PC-3 (cell line): ENCODE results near the gene CRPPA. TPM values are rescaled to one million over a fixed set of nuclear protein-coding genes. Genes with fewer than 3 reads are reported as not detected.

Source experiments
- ATAC-seq: fragments of 200-7000 bp; cut with Tn5 transposase; 2 replicates; pipeline ENCODE4 v1.9.1; 2020; ENCODE audit warnings: mild to moderate bottlenecking, moderate library complexity
- BruUV-seq: library from RNA; stranded (reverse); fragments of 400-500 nt; replicated peaks from 2 replicates; lab custom pipeline; 2021; lab: Mats Ljungman, UMichigan
- CTCF ChIA-PET: fragments of 300-600 bp; sonication (Branson Sonifier 250); formaldehyde crosslinking; loops from one replicate; lab custom pipeline; 2022; ENCODE audit warnings: antibody characterized with exemption; lab: Charles Lee
- POLR2A ChIA-PET: fragments of 300-600 bp; sonication (Branson Sonifier 250); formaldehyde crosslinking; loops from one replicate; lab custom pipeline; 2022; ENCODE audit warnings: antibody characterized with exemption; ENCODE audit not compliant: unreplicated experiment; lab: Charles Lee
- DNase-seq: peaks from one replicate; pipeline ENCODE4 v3.0.0-alpha.2; 2015
- H2AFZ ChIP-seq: fragments of 300-600 bp; sonication (generic); 2 replicates; pipeline ENCODE4 v1.6.0; 2016; ENCODE audit warnings: antibody characterized with exemption, low read length
- H3F3A ChIP-seq: fragments of 300-600 bp; sonication (generic); one replicate; pipeline ENCODE4 v1.6.0; 2017; ENCODE audit warnings: antibody characterized with exemption, low read length, control low read depth, mild to moderate bottlenecking; ENCODE audit not compliant: unreplicated experiment
- H3K27ac ChIP-seq: fragments of 300-600 bp; sonication (generic); 2 replicates; pipeline ENCODE4 v1.5.1; 2016; ENCODE audit warnings: mild to moderate bottlenecking, low read length
- H3K27me3 ChIP-seq: fragments of 300-600 bp; sonication (generic); 2 replicates; pipeline ENCODE4 v1.6.1; 2016; ENCODE audit warnings: low read length, mixed read lengths
- H3K36me3 ChIP-seq: fragments of 300-600 bp; sonication (generic); 2 replicates; pipeline ENCODE4 v1.6.1; 2016; ENCODE audit warnings: low read depth, mixed run types, low read length, mixed read lengths
- H3K4me1 ChIP-seq: fragments of 300-600 bp; sonication (generic); 2 replicates; pipeline ENCODE4 v1.5.1; 2016; ENCODE audit warnings: low read length; ENCODE audit not compliant: insufficient read depth
- H3K4me2 ChIP-seq: fragments of 300-600 bp; sonication (generic); 2 replicates; pipeline ENCODE4 v1.6.0; 2016; ENCODE audit warnings: low read length
- H3K4me3 ChIP-seq: fragments of 300-600 bp; sonication (generic); 2 replicates; pipeline ENCODE4 v1.5.1; 2016; ENCODE audit warnings: mild to moderate bottlenecking, low read length, mixed read lengths
- H3K79me2 ChIP-seq: fragments of 300-600 bp; sonication (generic); 2 replicates; pipeline ENCODE4 v1.6.1; 2017; ENCODE audit warnings: low read length, mixed read lengths
- H3K9ac ChIP-seq: fragments of 300-600 bp; sonication (generic); 2 replicates; pipeline ENCODE4 v1.6.0; 2016; ENCODE audit warnings: mild to moderate bottlenecking, low read length
- H3K9me2 ChIP-seq: fragments of 300-600 bp; sonication (generic); replicated peaks from 2 replicates; pipeline ENCODE4 v1.6.1; 2016; ENCODE audit warnings: mixed run types, low read length, mixed read lengths
- H3K9me3 ChIP-seq: fragments of 300-600 bp; sonication (generic); 2 replicates; pipeline ENCODE4 v1.6.1; 2016; ENCODE audit warnings: low read length, mixed read lengths
- H4K20me1 ChIP-seq: fragments of 300-600 bp; sonication (generic); 2 replicates; pipeline ENCODE4 v1.6.1; 2016; ENCODE audit warnings: low read length, mixed read lengths
- EZH2 ChIP-seq: fragments of 300-600 bp; sonication (generic); IDR thresholded peaks from one replicate; pipeline ENCODE4 v1.6.1; 2017; ENCODE audit warnings: antibody characterized with exemption, mild to moderate bottlenecking, low read length; ENCODE audit not compliant: unreplicated experiment
- EZH2phosphoT487 ChIP-seq: fragments of 300-600 bp; sonication (generic); IDR thresholded peaks from 2 replicates; pipeline ENCODE4 v1.6.1; 2018; ENCODE audit warnings: mild to moderate bottlenecking, antibody characterized with exemption, low read length, borderline replicate concordance
- intact Hi-C: fragments of 100-400 bp; cut with micrococcal nuclease; formaldehyde crosslinking; loops from 2 replicates; pipeline ENCODE4 v1.9.0; 2023
- total RNA-seq: library from RNA; depleted of rRNA; stranded (reverse); fragments of >200 nt; gene quantifications from 2 replicates; pipeline ENCODE4 v1.2.3, GENCODE V29; 2014
- TF ChIP-seq, protein P1 (sequence below): fragments of 300-600 bp; sonication (generic); conservative IDR thresholded peaks from 2 replicates; pipeline ENCODE4 v1.5.1; 2017; ENCODE audit warnings: antibody characterized with exemption, low read depth, mild to moderate bottlenecking, low read length

CRPPA gene
- total RNA-seq, 1 experiment from 2014 or later, result 1.2 TPM

DNA sequence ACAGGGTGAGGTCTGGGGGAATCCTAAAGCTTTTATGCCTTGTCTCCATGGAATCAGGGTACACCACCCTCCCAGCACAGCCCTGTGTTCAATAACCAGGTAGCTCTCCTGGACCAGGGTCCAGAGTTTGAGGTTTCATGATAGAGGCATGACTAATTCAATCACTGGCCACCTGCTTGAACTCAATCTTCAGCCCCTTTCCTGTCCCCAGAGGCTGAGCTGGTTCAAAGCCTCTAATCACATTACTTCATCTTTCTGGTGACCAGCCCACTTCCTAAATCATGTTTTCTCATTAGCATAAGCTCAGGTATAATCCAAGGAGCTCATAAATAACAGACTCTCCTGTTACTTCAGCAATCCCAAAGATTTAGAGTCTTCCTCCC lies 20.5 kb downstream of the CRPPA start:
- ChIA-PET CTCF (no interaction called here), POLR2A (no interaction called here)
- H3K27ac ChIP-seq, result no peak overlapping the region
- no peak for TF ChIP-seq EZH2
- TF ChIP-seq EZH2phosphoT487, result no peak
- TF ChIP-seq, protein P1, sequence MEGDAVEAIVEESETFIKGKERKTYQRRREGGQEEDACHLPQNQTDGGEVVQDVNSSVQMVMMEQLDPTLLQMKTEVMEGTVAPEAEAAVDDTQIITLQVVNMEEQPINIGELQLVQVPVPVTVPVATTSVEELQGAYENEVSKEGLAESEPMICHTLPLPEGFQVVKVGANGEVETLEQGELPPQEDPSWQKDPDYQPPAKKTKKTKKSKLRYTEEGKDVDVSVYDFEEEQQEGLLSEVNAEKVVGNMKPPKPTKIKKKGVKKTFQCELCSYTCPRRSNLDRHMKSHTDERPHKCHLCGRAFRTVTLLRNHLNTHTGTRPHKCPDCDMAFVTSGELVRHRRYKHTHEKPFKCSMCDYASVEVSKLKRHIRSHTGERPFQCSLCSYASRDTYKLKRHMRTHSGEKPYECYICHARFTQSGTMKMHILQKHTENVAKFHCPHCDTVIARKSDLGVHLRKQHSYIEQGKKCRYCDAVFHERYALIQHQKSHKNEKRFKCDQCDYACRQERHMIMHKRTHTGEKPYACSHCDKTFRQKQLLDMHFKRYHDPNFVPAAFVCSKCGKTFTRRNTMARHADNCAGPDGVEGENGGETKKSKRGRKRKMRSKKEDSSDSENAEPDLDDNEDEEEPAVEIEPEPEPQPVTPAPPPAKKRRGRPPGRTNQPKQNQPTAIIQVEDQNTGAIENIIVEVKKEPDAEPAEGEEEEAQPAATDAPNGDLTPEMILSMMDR, result no peak
- H3K9me3 ChIP-seq, result peaks cover 29% of the 10 kb centered on the region; the same call in 1 of the 2 replicates
- peaks cover 4% of the 10 kb centered on the region; the same call in 1 of the 2 replicates for H3K36me3 ChIP-seq
- no peaks in the 10 kb centered on the region for H3K9me2 ChIP-seq
- H3K4me1 ChIP-seq, result peaks cover 19% of the 10 kb centered on the region
- H3K27me3 ChIP-seq, result no peaks in the 10 kb centered on the region
- intact Hi-C loops, result no loop called here
- H3F3A ChIP-seq, result peaks cover 26% of the 10 kb centered on the region
- ATAC-seq (no peak), DNase-seq (no peak)
- no peaks in the 10 kb centered on the region for H3K79me2 ChIP-seq
- H2AFZ ChIP-seq, result no peak overlapping the region
- no TSS peak for BruUV-seq
- no peak overlapping the region for H3K4me3 ChIP-seq
- H3K9ac ChIP-seq, result no peak overlapping the region
- no peak overlapping the region for H3K4me2 ChIP-seq
- no peaks in the 10 kb centered on the region for H4K20me1 ChIP-seq

DNA sequence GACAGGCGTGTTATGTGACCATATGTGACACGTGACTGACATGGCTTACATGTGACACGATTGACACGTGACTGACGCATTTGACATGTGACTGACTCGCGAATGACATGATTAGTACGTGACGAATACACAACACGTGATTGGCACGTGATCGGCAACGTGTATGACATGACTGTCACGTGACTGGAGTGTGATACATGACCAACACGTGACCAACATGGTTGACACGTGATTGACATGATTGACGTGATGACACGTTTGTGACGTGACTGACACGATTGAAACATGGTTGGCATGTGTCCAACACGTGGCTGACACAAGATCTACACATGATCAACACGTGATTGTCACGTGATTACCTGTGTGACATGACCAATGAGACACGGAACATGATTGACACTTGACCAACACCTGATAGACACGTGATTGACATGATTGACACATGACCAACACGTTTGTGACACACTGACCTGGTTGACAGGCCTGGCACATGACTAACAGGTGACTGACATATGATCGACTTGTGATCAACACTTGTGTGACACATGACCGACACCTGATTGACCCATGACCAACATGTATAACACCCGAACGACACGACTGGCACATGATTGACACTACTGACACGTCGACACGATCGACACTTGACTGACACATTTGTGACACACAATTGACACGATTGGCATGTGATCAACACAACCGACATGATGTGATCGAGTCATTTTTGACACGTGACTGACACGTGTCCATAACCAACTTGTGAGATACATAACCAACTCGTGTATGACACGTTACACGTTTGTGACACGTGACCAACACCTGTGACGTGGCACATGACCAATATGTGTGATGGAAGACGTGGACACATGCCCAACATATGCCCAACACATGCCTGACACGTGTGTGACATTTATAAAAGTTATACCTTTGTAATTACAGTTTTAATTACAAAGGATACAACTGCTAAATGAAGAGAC lies 21.1 kb downstream of the CRPPA start:
- Histone ChIP-seq H3K9ac (no peak overlapping the region), H3F3A (peaks cover 26% of the 10 kb centered on the region), H4K20me1 (no peaks in the 10 kb centered on the region), H3K9me3 (peaks cover 29% of the 10 kb centered on the region; the same call in 1 of the 2 replicates), H3K27me3 (no peaks in the 10 kb centered on the region), H3K9me2 (no peaks in the 10 kb centered on the region), H3K4me1 (peaks cover 19% of the 10 kb centered on the region), H3K4me3 (no peak overlapping the region), H2AFZ (no peak overlapping the region), H3K27ac (no peak overlapping the region), H3K79me2 (no peaks in the 10 kb centered on the region), H3K36me3 (peaks cover 4% of the 10 kb centered on the region; the same call in 1 of the 2 replicates), H3K4me2 (no peak overlapping the region)
- TF ChIP-seq, protein P1, result no peak
- TF ChIP-seq EZH2, result no peak
- TF ChIP-seq EZH2phosphoT487, result no peak
- no peak for DNase-seq
- ChIA-PET POLR2A (no interaction called here), CTCF (no interaction called here)
- intact Hi-C loops, result no loop called here
- no peak for ATAC-seq
- BruUV-seq, result no TSS peak
